Colonic mucosa (tissue), 4 donors: ENCODE results near the gene CALML4. TPM values are rescaled to one million over a fixed set of nuclear protein-coding genes. Genes with fewer than 3 reads are reported as not detected.
"Not testable (repeated sequence)": the region's sequence is repeated elsewhere in the genome, so short reads cannot be mapped to it uniquely, and the experiment has no call there.

Experiments
- DNase-seq: peaks from one replicate; pipeline ENCODE4 v3.0.0-alpha.2; 2020
- H3K27ac ChIP-seq: fragments of 200-600 bp; one replicate; pipeline ENCODE4 v1.8.0; 2021
- H3K27me3 ChIP-seq: fragments of 200-600 bp; one replicate; pipeline ENCODE4 v1.8.0; 2021
- H3K36me3 ChIP-seq: fragments of 200-600 bp; one replicate; pipeline ENCODE4 v1.8.0; 2021
- H3K4me1 ChIP-seq: fragments of 200-600 bp; one replicate; pipeline ENCODE4 v1.8.0; 2021; ENCODE audit warnings: mild to moderate bottlenecking
- H3K4me3 ChIP-seq: fragments of 200-600 bp; one replicate; pipeline ENCODE4 v1.8.0; 2021
- H3K9ac ChIP-seq, 2 donors: one replicate each; pipeline ENCODE4 v1.7.0; 2013; ENCODE audit warnings: control low read depth in 2 of 2, low read depth in 2 of 2, low read length in 2 of 2
- H3K9me3 ChIP-seq: fragments of 200-600 bp; one replicate; pipeline ENCODE4 v1.8.0; 2021
- intact Hi-C: fragments of 100-400 bp; cut with DNase I; formaldehyde crosslinking; loops from one replicate; pipeline ENCODE4 v1.14.1; 2022
- total RNA-seq, 2 donors: library from RNA; stranded (reverse); fragmentation: NEBNext Ultra II Directional in 1 of 2; extraction: Animal tissue kit (Norgen Biotek cat#: 25700) in 1 of 2; gene quantifications; one replicate each; pipeline ENCODE4 v1.2.1, GENCODE V29; 2021
- TF ChIP-seq, protein P1 (sequence below): fragments of 200-600 bp; IDR thresholded peaks from one replicate; pipeline ENCODE4 v1.8.0; 2022; ENCODE audit warnings: antibody characterized with exemption, mild to moderate bottlenecking
- donor health status: healthy.
- donor health status: DM: no; HTN: no; CAD: no.
- donor health status: DM: no; HTN: no; CAD: no.

Gene CALML4
- total RNA-seq, 2 donors from 2014 or later, result 111 to 126 TPM

DNA sequence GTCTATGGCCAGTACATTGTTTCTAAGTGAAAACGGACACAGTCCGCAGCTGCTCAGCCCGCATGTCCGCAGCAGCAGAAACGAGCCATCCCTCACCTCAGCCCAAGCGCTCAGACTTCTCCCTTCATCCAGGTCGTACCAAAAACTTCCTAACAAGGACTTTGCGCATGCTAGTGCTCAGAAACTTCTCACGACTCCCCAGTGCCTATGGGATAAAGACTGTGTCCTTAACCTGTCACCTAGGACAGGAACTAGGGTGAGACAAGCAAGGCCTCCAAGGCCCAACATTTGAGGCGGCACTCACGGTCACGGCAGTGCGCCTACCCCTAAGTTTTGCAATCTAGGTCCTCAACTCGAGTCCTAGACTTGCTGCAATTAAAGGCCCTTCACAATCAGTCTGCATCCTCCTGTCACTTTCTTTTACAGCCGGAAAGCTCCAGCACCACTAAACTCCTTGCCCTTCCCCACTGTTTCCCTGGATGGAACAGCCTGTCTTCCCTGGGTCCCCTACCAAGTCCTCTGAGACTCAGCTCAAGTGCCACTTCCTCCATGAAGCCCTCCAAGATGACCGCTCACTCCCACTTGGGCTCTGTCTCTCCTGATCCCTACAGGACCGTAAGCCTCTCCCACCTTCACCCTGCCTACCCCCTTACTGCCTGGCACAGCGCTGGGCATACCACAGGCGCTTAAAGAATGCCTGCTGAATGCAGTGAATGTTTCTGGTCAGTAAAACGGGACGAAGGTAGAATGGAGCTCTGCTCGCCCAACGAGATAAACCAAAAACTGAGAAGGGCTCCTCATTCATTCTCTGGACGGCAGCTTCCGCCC is 23.2 kb upstream of the CALML4 start:
- intact Hi-C loops, result no loop called here
- Histone ChIP-seq H3K27me3 (no peaks in the 10 kb centered on the region), H3K4me1 (peaks cover 4% of the 10 kb centered on the region), H3K4me3 (peak overlapping the region; percentile 97), H3K9me3 (no peaks in the 10 kb centered on the region), H3K9ac (peak overlapping the region; percentile 69 to 84), H3K36me3 (no peaks in the 10 kb centered on the region), H3K27ac (no peak overlapping the region)
- no peak for DNase-seq
- TF ChIP-seq, protein P1, sequence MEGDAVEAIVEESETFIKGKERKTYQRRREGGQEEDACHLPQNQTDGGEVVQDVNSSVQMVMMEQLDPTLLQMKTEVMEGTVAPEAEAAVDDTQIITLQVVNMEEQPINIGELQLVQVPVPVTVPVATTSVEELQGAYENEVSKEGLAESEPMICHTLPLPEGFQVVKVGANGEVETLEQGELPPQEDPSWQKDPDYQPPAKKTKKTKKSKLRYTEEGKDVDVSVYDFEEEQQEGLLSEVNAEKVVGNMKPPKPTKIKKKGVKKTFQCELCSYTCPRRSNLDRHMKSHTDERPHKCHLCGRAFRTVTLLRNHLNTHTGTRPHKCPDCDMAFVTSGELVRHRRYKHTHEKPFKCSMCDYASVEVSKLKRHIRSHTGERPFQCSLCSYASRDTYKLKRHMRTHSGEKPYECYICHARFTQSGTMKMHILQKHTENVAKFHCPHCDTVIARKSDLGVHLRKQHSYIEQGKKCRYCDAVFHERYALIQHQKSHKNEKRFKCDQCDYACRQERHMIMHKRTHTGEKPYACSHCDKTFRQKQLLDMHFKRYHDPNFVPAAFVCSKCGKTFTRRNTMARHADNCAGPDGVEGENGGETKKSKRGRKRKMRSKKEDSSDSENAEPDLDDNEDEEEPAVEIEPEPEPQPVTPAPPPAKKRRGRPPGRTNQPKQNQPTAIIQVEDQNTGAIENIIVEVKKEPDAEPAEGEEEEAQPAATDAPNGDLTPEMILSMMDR, result no peak

DNA sequence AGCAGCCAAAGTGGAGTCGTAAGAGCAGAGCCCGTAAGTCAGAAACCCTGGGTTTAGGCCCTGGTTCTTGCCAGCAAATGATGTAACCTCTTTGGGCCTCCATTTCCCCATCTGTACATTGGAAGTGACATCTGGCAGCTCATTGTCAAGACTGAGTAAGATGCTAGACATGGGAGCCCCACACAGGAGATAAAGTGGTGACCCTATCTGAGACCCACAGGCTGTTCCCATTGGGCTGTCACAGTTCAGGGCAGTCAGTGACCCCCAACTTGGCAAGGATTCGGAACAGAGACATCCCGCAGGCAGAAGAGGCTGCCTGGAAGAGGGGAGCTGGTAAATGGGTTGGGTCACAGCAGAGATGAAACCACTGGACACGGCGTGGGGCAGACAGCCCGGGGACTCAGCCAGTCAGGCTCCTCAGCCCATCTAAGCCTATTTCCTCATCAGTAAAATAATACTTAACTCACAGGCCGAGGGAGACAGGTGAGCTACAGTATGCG is 22.6 kb upstream of the CALML4 start:
- Histone ChIP-seq H3K9me3 (no peaks in the 10 kb centered on the region), H3K36me3 (no peaks in the 10 kb centered on the region), H3K9ac (peak overlapping the region in 1 of 2 donors; percentile 69), H3K4me1 (peaks cover 2% of the 10 kb centered on the region), H3K27ac (no peak overlapping the region), H3K4me3 (no peak overlapping the region), H3K27me3 (no peaks in the 10 kb centered on the region)
- DNase-seq, result no peak
- intact Hi-C loops, result no loop called here
- TF ChIP-seq, protein P1, result no peak

DNA sequence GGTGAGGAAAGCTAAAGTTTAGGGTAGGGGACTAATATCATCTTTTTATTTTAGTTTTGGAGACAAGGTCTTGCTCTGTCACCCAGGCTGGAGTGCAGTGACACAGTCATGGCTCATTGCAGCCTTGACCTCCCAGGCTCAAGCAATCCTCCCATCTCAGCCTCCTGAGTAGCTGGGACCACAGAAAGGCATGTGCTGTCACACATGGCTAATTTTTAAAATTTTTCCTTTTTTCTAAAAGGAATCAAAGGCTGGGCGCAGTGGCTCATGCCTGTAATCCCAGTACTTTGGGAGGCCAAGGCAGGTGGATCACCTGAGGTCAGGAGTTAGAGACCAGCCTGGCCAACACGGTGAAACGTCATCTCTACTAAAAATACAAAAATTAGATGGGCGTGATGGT is 20.3 kb upstream of the CALML4 start:
- H3K9ac ChIP-seq, H3K4me1 ChIP-seq, H3K36me3 ChIP-seq, DNase-seq, H3K27me3 ChIP-seq, H3K27ac ChIP-seq, H3K9me3 ChIP-seq, intact Hi-C loops, H3K4me3 ChIP-seq: not testable (repeated sequence)

DNA sequence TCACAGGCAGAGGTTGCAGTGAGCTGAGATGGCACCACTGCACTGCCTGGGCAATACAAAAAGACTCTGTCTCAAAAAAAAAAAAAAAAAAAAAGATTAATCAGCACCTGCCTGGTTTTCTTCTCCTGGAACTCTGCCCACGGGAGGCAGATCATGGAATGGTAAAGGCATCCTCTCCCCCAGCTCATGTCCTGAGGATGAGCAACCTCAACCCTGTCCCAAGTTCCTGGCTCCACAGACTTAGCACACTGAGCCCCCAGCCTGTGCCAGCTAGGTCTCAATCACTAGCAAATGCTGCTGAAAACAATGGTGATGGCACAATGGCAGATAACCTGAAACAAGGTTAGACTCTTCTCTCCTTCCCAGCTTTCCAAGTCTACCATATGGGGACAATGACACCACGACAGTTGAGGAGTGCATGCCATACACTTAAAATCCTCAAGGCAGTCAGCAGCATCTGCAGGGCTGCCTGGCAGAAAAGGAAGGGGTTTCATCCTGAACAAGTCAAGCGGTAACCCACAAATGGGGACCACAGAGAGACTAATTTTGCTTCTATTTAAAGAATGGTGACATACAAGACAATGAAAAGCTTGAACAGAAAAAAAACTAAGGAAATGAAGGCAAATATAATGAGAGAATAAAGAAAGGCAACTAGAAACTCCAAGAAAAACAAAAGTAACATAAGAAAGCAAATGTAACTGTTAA is 19.6 kb upstream of the CALML4 start:
- no peaks in the 10 kb centered on the region for H3K36me3 ChIP-seq
- intact Hi-C loops, result no loop called here
- TF ChIP-seq, protein P1, result no peak
- DNase-seq, result no peak
- no peak overlapping the region for H3K9ac ChIP-seq
- no peaks in the 10 kb centered on the region for H3K4me1 ChIP-seq
- no peaks in the 10 kb centered on the region for H3K27me3 ChIP-seq
- no peaks in the 10 kb centered on the region for H3K9me3 ChIP-seq
- H3K27ac ChIP-seq, result no peak overlapping the region
- no peak overlapping the region for H3K4me3 ChIP-seq

DNA sequence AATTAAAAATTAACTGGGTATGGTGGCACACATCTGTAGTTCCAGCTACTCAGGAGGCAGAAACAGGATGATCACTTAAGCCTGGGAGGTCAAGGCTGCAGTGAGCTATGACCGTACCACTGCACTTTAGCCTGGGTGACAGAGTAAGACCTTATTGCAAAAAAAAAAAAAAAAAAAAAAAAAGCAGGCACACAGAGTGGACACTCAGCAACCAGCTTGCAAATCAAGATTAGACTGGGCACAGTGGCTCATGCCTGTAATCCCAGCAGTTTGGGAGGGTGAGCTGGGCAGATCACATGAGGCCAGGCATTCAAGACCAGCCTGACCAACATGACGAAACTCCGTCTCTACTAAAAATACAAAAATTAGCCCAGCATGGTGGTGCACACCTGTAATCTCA is 19.0 kb upstream of the CALML4 start:
- Histone ChIP-seq H3K4me1 (no peaks in the 10 kb centered on the region), H3K4me3 (no peak overlapping the region), H3K36me3 (no peaks in the 10 kb centered on the region), H3K27me3 (no peaks in the 10 kb centered on the region), H3K9ac (no peak overlapping the region), H3K9me3 (no peaks in the 10 kb centered on the region), H3K27ac (no peak overlapping the region)
- no peak for DNase-seq
- intact Hi-C loops, result no loop called here
- TF ChIP-seq, protein P1, result no peak

DNA sequence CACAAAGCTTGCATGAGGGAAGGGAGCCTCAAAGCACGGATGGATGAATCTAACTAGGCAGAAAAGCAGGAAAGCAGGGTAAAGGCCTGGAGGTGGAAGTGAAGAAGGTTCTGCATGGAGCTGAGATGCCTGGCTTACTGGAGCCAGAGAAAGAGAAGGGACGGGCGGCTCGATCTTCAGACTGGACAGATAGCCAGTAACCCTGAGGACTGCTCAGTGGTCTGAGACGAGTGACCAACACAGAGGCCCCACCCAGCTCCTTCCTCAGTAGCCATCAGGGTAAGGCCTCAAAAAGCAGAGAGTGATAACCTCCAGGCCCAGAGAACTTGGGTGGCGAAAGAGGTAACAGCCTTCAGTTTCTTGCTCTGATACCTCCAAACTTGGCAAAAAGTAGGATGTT is 18.0 kb upstream of the CALML4 start:
- Histone ChIP-seq H3K4me1 (no peaks in the 10 kb centered on the region), H3K36me3 (no peaks in the 10 kb centered on the region), H3K4me3 (no peak overlapping the region), H3K9me3 (no peaks in the 10 kb centered on the region), H3K9ac (no peak overlapping the region), H3K27ac (no peak overlapping the region), H3K27me3 (no peaks in the 10 kb centered on the region)
- DNase-seq, result no peak
- TF ChIP-seq, protein P1, result no peak
- intact Hi-C loops, result no loop called here

DNA sequence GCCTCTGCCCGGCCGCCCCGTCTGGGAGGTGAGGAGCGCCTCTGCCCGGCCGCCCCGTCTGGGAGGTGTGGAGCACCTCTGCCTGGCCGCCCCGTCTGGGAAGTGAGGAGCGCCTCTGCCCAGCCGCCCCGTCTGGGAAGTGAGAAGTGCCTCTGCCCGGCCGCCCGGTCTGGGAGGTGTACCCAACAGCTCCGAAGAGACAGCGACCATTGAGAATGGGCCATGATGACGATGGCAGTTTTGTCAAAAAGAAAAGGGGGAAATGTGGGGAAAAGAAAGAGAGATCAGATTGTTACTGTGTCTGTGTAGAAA is 17.3 kb upstream of the CALML4 start:
- H3K36me3 ChIP-seq, H3K9ac ChIP-seq, H3K4me3 ChIP-seq, intact Hi-C loops, H3K9me3 ChIP-seq, H3K4me1 ChIP-seq, DNase-seq, H3K27me3 ChIP-seq, H3K27ac ChIP-seq: not testable (repeated sequence)

DNA sequence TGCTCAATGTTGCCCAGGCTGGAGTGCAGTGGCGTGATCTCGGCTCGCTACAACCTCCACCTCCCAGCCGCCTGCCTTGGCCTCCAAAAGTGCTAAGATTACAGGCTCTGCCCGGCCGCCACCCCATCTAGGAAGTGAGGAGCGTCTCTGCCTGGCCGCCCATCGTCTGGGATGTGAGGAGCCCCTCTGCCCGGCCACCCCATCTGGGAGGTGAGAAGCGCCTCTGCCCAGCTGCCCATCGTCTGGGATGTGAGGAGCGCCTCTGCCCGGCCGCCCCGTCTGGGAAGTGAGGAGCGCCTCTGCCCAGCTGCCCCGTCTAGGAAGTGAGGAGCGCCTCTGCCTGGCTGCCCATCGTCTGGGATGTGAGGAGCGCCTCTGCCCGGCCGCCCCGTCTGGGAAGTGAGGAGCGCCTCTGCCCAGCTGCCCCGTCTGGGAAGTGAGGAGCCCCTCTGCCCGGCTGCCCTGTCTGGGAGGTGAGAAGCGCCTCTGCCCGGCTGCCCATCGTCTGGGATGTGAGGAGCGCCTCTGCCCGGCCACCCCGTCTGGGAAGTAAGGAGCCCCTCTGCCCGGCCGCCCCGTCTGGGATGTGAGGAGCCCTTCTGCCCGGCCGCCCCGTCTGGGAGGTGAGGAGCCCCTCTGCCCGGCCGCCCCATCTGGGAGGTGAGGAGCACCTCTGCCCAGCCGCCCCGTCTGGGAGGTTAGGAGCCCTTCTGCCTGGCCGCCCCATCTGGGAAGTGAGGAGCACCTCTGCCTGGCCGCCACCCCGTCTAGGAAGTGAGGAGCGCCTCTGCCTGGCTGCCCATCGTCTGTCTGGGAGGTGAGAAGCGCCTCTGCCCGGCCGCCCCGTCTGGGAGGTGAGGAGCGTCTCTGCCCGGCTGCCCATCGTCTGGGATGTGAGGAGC is 16.6 kb upstream of the CALML4 start:
- DNase-seq, result peak; percentile 6
- H3K36me3 ChIP-seq, H3K9ac ChIP-seq, H3K9me3 ChIP-seq, intact Hi-C loops, H3K4me1 ChIP-seq, H3K27ac ChIP-seq, H3K27me3 ChIP-seq, H3K4me3 ChIP-seq: not testable (repeated sequence)
